HepG2 (cell line): ENCODE results near the gene CARMIL1.

Source experiments
- CBX2 ChIP-seq, 2 experiments: fragments of 200-600 bp in 1 of 2; sonication (generic); formaldehyde crosslinking in 1 of 2; IDR thresholded peaks; 2 replicates each; pipeline versions ENCODE4 v1.7.0 to v1.8.1; 2018 to 2022; ENCODE audit warnings: low read depth in 2 of 2, low read length in 1 of 2, mild to moderate bottlenecking in 1 of 2, missing genetic modification reagents in 1 of 2
- EP300 ChIP-seq, 3 experiments: sonication (generic) in 1 of 3; formaldehyde crosslinking in 1 of 3; IDR thresholded peaks; 2 replicates each; pipeline versions ENCODE4 v1.5.1 to v1.6.1; 2011 to 2020; ENCODE audit warnings: low read depth in 2 of 3, low read length in 2 of 3, borderline replicate concordance in 1 of 3, improper control_type of control experiment in 1 of 3, mild to moderate bottlenecking in 1 of 3, missing genetic modification reagents in 1 of 3, moderate library complexity in 1 of 3
- FIP1L1 ChIP-seq: fragments of 200-400 bp; formaldehyde crosslinking; IDR thresholded peaks from 2 replicates; pipeline ENCODE4 v1.6.1; 2018; ENCODE audit warnings: low read depth, mild to moderate bottlenecking, low read length, moderate library complexity, borderline replicate concordance; ENCODE audit not compliant: insufficient read depth
- SIN3A ChIP-seq: IDR thresholded peaks from 2 replicates; pipeline ENCODE4 v1.6.1; 2011; ENCODE audit warnings: low read depth, mild to moderate bottlenecking, control low read depth, low read length, borderline replicate concordance
- SMARCE1 ChIP-seq: fragments of 450-650 bp; IDR thresholded peaks from 2 replicates; pipeline ENCODE4 v1.6.1; 2017; ENCODE audit warnings: borderline replicate concordance
- TRIM22 ChIP-seq: fragments of 450-650 bp; IDR thresholded peaks from 2 replicates; pipeline ENCODE4 v1.6.1; 2017
- UBTF ChIP-seq: sonication (generic); formaldehyde crosslinking; IDR thresholded peaks from 2 replicates; pipeline ENCODE4 v1.4.0; 2020; ENCODE audit warnings: mild to moderate bottlenecking, missing genetic modification reagents
- ZBTB38 ChIP-seq: sonication (generic); formaldehyde crosslinking; IDR thresholded peaks from 2 replicates; pipeline ENCODE4 v1.5.1; 2020; ENCODE audit warnings: mild to moderate bottlenecking, missing genetic modification reagents
- ZFP36 ChIP-seq: fragments of 150-350 bp; IDR thresholded peaks from 2 replicates; pipeline ENCODE4 v1.6.1; 2018; ENCODE audit warnings: borderline replicate concordance, low read length, low read depth; ENCODE audit not compliant: partially characterized antibody
- ZNF3 ChIP-seq: IDR thresholded peaks from 2 replicates; pipeline ENCODE4 v1.7.0; 2017; ENCODE audit warnings: inconsistent platforms
- ZNF546 ChIP-seq: sonication (generic); formaldehyde crosslinking; conservative IDR thresholded peaks from 2 replicates; pipeline ENCODE4 v1.8.1; 2023; ENCODE audit warnings: mild to moderate bottlenecking, missing genetic modification reagents
- ZNF670 ChIP-seq: sonication (generic); formaldehyde crosslinking; IDR thresholded peaks from 2 replicates; pipeline ENCODE4 v1.8.0; 2022; ENCODE audit warnings: mild to moderate bottlenecking, missing genetic modification reagents, borderline replicate concordance
- ZNF776 ChIP-seq: sonication (generic); formaldehyde crosslinking; IDR thresholded peaks from 2 replicates; pipeline ENCODE4 v1.4.0; 2020; ENCODE audit warnings: mild to moderate bottlenecking, missing genetic modification reagents

GRCh38 chr6:25389471-25389870 lies 110.3 kb downstream of the CARMIL1 start:
- TF ChIP-seq FIP1L1 (no peak), EP300 (IDR thresholded peaks at IDR 0.05; ENCODE audit: low read depth in 2 of 2, low read length in 2 of 2) (no peak), EP300 (CRISPR knock-in tag; IDR thresholded peaks at IDR 0.05; ENCODE audit: borderline replicate concordance) (no peak), ZFP36 (no peak), SIN3A (no peak), CBX2 (IDR thresholded peaks at IDR 0.05; ENCODE audit: low read depth, low read length) (no peak), CBX2 (CRISPR knock-in tag; IDR thresholded peaks at IDR 0.05; ENCODE audit: low read depth) (no peak), SMARCE1 (no peak), ZNF776 (no peak), ZNF3 (CRISPR knock-in tag) (no peak), ZBTB38 (CRISPR knock-in tag) (no peak), UBTF (no peak), ZNF670 (CRISPR knock-in tag) (no peak), TRIM22 (no peak), ZNF546 (CRISPR knock-in tag) (no peak)
